ENCODE measurements around the gene NBEAL1. TPM values are rescaled to one million over a fixed set of nuclear protein-coding genes. Genes with fewer than 3 reads are reported as not detected.

Gene NBEAL1
- polyA plus RNA-seq, 1 donor (not counting 4 experiments of a cell fraction or from before 2014, with no cell fraction given): 14.7 TPM

DNA sequence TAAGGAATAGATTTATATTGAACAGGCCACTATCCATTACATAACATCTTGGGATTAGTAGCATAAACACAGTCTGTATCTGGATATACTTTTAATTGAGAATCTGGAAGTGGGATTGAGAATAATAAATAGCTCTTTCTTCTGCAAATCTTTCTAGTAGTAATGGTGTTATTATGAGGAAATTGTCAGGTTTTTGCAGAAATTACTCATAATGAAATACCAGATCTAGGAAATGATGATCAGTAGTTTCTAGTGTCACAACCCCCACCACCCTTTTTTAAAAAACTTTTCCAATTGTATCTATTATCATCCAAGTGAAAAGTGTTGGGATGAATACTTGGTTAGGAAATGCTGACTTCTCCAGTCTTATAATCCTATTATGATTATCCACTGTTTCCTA is 18.7 kb downstream of the NBEAL1 start:
- FAIRE-seq (no peak), DNase-seq (ENCODE audit: low read depth, low spot score) (no peak)
- Histone ChIP-seq H4K20me1 (ENCODE audit: control insufficient read depth, extremely low read depth, insufficient read depth, low read length) (no peaks in the 10 kb centered on the region), H3K36me3 (ENCODE audit: control insufficient read depth in 2 of 2, extremely low read depth in 1 of 2, insufficient read depth in 2 of 2, low read length in 2 of 2) (no peaks in the 10 kb centered on the region), H3K4me3 (ENCODE audit: control insufficient read depth in 2 of 3, extremely low read depth in 1 of 3, insufficient read depth in 2 of 3, low read depth in 1 of 3, low read length in 3 of 3) (no peak overlapping the region), H3K79me2 (ENCODE audit: control insufficient read depth, insufficient read depth, low read length) (peaks cover 52% of the 10 kb centered on the region), H3K27ac (ENCODE audit: control insufficient read depth, insufficient read depth, low read length) (no peak overlapping the region), H3K9ac (ENCODE audit: control insufficient read depth, extremely low read depth, insufficient read depth, low read length) (no peak overlapping the region), H3K4me1 (ENCODE audit: control insufficient read depth, extremely low read depth, insufficient read depth, low read length) (peaks cover 5% of the 10 kb centered on the region), H3K27me3 (ENCODE audit: control insufficient read depth, extremely low read depth, insufficient read depth, low read length) (no peaks in the 10 kb centered on the region), H3K9me1 (ENCODE audit: control insufficient read depth, extremely low read depth, insufficient read depth, low read length) (no peaks in the 10 kb centered on the region), H3K9me3 (ENCODE audit: control insufficient read depth, low read depth, low read length) (no peaks in the 10 kb centered on the region), H3K4me2 (ENCODE audit: control insufficient read depth, extremely low read depth, insufficient read depth, low read depth, low read length) (no peak overlapping the region), H2AFZ (ENCODE audit: control insufficient read depth, low read length) (no peak overlapping the region)
- dilution Hi-C loops (cut with MboI; ENCODE audit: extremely low pct_ligation_motif_present, low sequenced_read_pairs): loop anchor here (10.0 kb wide), 1 partner anchor 61 kb away; no protein-coding TSS in a partner anchor
- TF ChIP-seq EZH2 (IDR thresholded peaks at IDR 0.05; ENCODE audit: low read length): no peak
- TF ChIP-seq, protein P1, sequence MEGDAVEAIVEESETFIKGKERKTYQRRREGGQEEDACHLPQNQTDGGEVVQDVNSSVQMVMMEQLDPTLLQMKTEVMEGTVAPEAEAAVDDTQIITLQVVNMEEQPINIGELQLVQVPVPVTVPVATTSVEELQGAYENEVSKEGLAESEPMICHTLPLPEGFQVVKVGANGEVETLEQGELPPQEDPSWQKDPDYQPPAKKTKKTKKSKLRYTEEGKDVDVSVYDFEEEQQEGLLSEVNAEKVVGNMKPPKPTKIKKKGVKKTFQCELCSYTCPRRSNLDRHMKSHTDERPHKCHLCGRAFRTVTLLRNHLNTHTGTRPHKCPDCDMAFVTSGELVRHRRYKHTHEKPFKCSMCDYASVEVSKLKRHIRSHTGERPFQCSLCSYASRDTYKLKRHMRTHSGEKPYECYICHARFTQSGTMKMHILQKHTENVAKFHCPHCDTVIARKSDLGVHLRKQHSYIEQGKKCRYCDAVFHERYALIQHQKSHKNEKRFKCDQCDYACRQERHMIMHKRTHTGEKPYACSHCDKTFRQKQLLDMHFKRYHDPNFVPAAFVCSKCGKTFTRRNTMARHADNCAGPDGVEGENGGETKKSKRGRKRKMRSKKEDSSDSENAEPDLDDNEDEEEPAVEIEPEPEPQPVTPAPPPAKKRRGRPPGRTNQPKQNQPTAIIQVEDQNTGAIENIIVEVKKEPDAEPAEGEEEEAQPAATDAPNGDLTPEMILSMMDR (optimal IDR thresholded peaks at IDR 0.05 in 1 of 3, IDR thresholded peaks at IDR 0.05 in 1 of 3, conservative IDR thresholded peaks at IDR 0.05 in 1 of 3; ENCODE audit: extremely low read depth in 1 of 3, insufficient read depth in 2 of 3, low read length in 3 of 3): no peak

DNA sequence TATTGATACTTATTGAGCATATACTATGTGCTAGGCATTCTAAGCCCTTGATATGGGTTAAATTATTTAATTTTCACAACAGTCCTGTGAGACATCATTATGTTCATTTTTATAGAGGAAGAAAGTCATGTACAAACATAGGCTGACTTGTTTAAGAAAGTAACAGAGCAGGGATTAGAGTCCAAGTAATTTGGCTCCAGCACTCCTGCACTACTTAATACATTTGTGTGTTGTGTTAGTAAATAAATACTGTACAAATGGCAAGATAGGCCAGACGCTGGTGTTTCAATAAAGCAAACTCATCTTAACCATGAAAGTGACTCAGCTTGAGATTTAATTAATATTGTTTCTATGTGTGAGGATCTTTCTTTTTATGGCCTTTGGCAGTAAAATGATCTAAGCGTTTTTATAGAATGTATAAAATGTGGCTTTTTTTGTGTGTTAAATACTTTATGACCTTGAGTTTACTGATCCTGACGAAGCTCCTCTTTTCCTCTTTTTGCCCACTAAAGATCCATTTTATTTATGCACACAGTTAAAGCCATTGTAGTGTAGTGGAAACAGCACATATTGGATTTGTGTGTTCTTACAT is 21.3 kb downstream of the NBEAL1 start:
- dilution Hi-C loops (cut with MboI; ENCODE audit: extremely low pct_ligation_motif_present, low sequenced_read_pairs): loop anchor here (10.0 kb wide), 1 partner anchor 59 kb away; no protein-coding TSS in a partner anchor
- H3K79me2 ChIP-seq (ENCODE audit: control insufficient read depth, insufficient read depth, low read length): peaks cover 47% of the 10 kb centered on the region
- H3K27ac ChIP-seq (ENCODE audit: control insufficient read depth, insufficient read depth, low read length): no peak overlapping the region

More for the DNA sequence above, 21.3 kb downstream of the NBEAL1 start:
- no peak for DNase-seq (ENCODE audit: low read depth, low spot score)
- Histone ChIP-seq H3K4me2 (ENCODE audit: control insufficient read depth, extremely low read depth, insufficient read depth, low read depth, low read length) (peak overlapping the region; percentile 25), H3K36me3 (ENCODE audit: control insufficient read depth in 2 of 2, extremely low read depth in 1 of 2, insufficient read depth in 2 of 2, low read length in 2 of 2) (no peaks in the 10 kb centered on the region), H3K9me1 (ENCODE audit: control insufficient read depth, extremely low read depth, insufficient read depth, low read length) (no peaks in the 10 kb centered on the region), H3K4me1 (ENCODE audit: control insufficient read depth, extremely low read depth, insufficient read depth, low read length) (peaks cover 13% of the 10 kb centered on the region), H3K27me3 (ENCODE audit: control insufficient read depth, extremely low read depth, insufficient read depth, low read length) (no peaks in the 10 kb centered on the region), H3K9me3 (ENCODE audit: control insufficient read depth, low read depth, low read length) (no peaks in the 10 kb centered on the region), H4K20me1 (ENCODE audit: control insufficient read depth, extremely low read depth, insufficient read depth, low read length) (no peaks in the 10 kb centered on the region), H3K9ac (ENCODE audit: control insufficient read depth, extremely low read depth, insufficient read depth, low read length) (no peak overlapping the region), H3K4me3 (ENCODE audit: control insufficient read depth in 2 of 3, extremely low read depth in 1 of 3, insufficient read depth in 2 of 3, low read depth in 1 of 3, low read length in 3 of 3) (no peak overlapping the region), H2AFZ (ENCODE audit: control insufficient read depth, low read length) (no peak overlapping the region)
- no peak for FAIRE-seq
- TF ChIP-seq, protein P1 (optimal IDR thresholded peaks at IDR 0.05 in 1 of 3, IDR thresholded peaks at IDR 0.05 in 1 of 3, conservative IDR thresholded peaks at IDR 0.05 in 1 of 3; ENCODE audit: extremely low read depth in 1 of 3, insufficient read depth in 2 of 3, low read length in 3 of 3): no peak
- TF ChIP-seq EZH2 (IDR thresholded peaks at IDR 0.05; ENCODE audit: low read length): no peak
